GM21526 (cell line): ENCODE results near the gene ABHD16A.

ENCODE experiments used
- ATAC-seq: cut with Tn5 transposase; IDR thresholded peaks from one replicate; pipeline ENCODE4 v1.9.1; 2021; ENCODE audit warnings: moderate library complexity; ENCODE audit not compliant: unreplicated experiment, low FRiP score

The ABHD16A gene

DNA sequence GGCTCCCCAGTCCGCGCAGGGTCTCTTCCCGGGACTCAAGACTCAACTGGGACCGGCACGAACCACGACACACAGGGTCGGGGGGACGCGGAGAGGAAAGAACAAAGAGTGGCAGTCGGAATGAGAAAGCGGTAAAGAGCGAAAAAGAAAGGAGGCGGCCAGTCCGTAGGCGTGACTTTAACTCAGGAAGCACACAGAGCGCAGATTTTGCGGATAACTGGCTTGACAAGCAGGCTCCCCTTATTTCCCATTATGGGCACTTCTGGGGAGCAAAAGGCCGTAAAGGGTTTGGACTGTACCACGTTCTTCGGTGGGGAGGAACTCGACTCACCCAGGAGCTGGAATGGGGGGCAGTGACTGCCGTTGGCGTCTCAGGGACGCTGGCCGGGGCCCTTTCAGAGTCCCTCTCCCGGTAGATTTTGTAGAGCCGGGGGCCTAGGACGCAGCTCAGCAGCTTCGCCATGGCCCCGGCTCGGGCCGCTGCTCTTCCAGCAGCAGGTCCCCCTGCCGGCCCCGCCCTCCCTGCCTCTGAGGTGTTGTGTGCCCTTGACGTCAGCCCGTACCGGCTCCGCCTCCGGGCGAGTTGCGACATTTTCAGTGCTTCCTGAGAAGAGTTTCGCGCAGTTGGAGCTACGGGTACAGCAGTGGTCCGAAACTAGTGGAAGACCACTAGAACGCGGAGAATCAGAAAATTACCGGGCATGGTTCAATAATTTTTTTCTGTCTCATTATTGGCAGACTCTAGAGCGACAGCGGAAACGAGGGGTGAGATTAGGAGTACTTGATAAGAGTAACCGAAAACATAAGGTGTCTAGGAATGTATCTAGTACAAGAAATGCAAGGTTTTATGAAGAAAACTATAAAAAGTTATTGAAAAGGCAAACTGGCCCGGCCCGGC, at the start of gene ABHD16A:
Gene ABHD16A, minus strand, starts transcription at position 506 of the 898 bp plus-strand sequence. Its CDS starts 43 bp downstream, at position 463.
- ATAC-seq: peak; percentile 71

DNA sequence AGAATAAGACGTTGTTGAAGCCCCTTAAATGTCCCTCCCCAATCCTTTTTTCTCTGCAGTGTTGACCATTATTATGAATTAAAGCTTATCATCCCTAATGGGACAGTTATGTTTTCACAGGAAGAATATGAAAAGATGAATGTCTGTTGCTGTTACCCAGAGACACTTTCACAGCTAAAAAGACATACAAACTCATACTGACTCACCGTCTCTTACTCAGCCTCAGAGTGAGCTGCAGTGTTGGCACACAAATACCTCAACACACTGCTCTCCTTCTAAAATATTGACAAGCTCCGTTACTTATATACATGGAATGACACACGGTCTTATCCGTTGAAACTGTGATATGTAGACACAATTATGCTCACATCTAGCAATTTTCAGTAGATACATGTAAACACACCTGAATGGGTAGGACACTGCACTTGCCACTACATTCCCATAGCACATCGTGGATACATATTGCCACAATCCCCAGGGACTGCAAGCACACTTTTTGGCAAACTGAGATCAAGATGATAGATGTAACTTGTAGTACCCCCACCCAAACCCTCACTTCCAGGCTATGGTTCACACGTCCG, 49.7 kb upstream of the ABHD16A start:
- no peak for ATAC-seq

DNA sequence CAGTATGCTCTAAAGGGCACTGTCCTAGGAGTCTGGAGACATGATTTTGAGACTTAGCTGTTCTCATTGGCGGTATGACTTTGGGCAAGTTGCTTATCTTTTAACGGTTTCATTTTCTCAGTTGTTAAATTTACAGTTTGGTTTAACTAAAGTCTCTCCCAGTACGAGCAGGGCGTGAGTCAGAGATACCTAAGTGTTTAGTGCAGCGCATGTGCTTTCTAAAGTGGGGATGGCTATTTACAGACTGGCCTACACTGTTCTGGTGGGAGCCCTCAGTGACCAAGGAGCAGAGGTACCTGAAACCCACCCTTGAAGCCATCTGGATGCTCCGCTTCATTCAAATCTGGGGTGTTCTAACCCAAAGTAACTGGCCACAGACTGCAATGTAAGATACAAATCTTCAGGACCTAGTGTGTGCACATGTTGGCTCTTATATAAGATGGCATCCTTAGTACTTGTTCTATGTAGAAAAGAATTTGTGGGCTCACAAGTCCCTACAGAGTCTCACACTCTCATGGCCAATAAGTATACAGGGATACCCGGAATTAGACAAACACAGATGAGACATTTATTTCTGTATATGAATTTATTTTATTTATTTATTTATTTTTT, 47.4 kb upstream of the ABHD16A start:
- no peak for ATAC-seq

DNA sequence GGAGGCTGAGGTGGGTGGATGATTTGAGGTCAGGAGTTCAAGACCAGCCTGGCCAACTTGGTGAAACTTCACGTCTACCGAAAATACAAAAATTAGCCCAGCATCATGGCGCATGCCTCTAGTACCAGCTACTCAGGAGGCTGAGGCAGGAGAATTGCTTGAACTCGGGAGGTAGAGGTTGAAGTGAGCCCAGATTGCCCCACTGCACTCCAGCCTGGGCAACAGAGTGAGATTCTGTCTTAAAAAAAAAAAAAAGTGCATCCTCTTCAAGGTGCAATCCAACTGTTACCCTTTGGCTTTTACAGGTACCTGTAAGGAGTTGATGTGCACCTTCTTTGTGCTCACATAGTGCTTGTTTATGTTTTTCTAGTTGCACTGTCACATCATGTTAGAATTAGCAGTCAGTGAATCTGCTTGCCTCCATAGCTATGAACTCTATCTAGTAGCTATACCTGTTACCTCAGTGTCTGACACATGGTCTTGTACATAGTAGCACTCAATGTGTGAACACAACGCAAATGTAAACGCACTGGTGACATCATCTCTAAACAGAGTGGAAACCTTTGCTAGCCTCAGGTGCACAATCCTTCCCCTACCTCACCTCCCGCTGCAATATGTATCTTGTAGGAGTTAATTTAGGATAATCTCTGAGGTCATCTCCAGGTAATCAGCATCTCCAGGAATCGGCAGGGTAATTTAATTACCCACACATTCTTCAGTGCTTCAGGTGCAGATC, 46.3 kb upstream of the ABHD16A start:
- ATAC-seq: no peak

DNA sequence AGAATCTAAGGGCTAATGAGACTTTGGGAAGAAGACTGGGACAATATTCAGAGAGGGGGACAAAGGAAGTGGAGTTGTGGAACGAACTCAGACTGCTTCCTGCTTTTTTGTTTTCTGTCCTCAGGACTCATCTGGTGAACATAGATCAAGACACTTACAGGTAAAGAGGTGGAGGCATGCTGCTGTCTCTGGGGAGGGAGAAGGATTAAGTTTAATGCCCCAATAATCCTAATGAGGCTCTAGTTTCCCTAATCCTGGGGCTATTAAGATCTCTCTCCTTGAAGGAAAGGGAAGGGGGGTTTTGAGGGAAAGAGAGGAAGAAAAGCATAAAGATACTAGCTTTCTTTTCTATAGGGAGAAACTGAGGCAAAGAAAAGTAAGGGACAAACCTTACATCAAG, 41.3 kb upstream of the ABHD16A start:
- no peak for ATAC-seq

DNA sequence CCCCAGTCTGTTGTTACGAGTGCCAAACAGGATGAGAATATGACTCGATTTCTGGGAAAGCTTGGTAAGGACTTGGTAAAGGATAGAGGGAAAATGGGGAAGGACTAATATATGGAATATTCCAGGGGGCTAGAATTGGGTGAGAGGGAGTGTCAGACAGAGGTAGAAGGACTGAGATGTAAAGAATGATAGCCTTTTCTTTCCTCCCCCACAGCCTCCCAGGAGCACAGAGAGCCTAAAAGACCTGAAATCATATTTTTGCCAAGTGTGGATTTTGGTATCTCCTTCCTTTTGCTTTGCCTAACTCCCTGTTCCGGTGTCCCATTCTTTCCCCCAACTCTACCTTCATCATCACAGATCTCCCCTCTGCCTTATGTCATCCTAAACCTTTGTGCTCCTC, 39.8 kb upstream of the ABHD16A start:
- ATAC-seq: no peak

DNA sequence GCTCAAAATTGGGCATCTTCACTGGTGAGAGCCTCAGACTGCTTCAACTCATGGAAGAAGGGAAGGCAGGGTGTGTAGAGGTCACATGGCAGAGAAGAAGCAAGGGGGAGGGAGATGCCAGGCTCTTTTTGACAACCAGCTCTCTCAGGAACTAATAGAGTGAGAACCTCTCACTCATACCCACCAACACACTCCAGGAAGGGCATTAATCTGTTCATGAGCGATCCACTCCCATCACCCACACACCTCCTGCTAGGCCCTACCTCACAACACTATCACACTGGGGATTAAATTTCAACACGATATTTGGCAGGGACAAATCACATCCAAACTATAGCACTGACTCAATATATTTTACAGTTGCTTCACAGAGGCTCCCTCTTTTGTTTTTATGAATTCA, 38.7 kb upstream of the ABHD16A start:
- ATAC-seq: no peak

DNA sequence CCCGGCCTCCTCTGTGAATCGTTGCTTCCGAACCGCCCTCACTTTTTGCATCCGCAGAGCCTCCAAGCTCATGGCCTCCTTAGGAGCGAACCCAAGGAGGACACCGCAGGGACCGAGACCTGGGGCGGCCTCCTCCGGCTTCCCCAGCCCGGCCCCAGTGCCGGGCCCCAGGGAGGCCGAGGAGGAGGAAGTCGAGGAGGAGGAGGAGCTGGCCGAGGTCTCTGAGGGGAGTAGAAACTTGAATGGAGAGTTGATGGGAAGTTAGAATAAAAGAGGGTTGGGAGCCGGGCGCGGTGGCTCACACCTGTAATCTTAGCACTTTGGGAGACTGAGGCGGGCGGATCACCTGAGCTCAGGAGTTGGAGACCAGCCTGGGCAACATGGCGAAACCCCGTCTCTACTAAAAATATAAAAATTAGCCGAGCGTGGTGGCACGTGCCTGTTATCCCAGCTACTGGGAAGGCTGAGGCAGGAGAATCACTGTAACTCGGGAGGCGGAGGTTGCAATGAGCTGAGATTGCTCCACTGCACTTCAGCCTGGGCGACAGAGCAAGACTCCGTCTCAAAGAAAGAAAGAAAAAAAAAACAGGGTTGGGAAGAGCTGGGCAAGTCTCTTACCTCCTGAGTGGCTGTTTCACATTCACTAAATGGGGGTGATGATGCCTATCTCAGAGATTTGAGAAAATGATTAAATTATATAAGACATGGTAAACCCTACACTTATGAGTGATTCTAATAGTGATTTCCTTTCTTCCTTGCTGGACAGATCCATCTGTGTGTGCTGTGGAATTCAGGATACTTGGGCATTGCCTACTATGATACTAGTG, 37.5 kb upstream of the ABHD16A start:
- ATAC-seq: no peak

DNA sequence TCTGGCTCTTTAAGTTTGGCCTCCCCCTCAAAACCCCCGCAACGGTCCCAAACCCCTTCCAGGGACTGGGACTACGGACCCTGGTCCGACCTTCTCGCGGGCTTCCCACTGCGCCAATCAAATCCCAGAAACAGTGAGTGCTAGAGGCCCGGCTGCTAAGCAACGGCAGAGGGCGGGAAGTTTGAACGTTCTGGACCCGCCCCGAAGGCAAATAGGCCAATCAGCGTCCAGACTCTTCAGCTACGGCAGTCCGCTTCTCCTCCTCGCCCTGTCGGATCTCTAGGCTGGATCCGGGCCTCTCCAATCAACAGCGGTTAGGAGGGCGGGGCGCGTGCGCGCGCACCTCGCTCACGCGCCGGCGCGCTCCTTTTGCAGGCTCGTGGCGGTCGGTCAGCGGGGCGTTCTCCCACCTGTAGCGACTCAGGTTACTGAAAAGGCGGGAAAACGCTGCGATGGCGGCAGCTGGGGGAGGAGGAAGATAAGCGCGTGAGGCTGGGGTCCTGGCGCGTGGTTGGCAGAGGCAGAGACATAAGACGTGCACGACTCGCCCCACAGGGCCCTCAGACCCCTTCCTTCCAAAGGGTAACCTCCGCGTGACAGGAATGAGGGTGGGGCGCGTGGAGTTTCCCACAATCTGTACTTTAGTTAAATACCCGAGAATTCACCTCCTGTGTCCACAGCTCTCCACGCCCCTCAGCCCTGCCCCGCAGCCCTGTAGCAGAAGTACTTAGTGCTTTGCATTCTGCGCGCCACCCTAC, 36.7 kb upstream of the ABHD16A start, which contains the start of gene MSH5:
Gene MSH5, plus strand, starts transcription at position 367 of the 758 bp plus-strand sequence. CDS start 462 bp downstream, outside the sequence.
- ATAC-seq: peak; percentile 70

DNA sequence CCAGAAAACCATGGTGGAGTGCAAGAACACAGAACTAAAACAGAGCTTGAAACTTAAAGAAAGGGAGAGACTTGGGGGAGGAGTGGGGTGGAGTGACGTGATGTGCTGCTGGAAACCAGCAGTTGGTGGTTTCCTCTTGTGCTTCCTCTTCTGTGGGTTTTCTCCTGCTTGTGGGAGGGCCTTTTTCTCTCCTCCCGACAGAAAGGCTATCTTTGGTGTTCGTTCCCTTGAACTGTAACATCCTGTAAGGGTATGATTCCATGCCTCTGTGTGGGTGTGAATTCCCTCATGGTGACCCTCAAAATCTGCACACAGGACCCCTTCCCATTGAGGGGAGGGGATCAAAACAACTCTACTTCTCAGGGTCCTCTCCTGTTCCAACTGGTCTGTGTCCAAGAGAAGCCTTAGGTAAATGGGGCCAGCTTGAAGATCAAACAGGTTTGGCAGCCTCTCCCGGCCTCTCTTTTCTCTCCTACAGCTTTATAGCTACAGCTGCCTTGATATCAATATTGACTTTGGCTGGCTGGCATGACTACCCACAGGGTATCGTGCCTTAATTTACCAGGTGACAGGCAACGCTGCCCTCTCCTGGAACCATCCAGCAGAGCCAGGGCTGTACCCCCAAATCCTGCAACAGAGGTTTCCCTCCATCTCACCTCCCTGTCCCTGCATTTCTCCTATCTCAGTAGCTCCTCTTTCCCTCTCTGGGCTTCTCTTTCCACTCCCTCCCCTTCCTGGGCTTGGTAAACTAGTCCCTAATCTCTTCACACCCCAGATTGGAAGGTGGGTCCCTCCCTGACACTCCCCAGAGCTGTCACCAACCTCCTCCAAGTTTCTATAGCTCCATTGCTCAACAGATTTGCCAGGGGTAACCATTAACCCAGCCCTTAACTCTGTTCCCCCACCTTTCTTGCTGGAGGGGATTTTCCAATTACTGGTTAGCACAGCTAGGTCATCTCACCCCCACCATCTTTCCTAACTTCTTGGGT, 35.2 kb upstream of the ABHD16A start:
- ATAC-seq: no peak

DNA sequence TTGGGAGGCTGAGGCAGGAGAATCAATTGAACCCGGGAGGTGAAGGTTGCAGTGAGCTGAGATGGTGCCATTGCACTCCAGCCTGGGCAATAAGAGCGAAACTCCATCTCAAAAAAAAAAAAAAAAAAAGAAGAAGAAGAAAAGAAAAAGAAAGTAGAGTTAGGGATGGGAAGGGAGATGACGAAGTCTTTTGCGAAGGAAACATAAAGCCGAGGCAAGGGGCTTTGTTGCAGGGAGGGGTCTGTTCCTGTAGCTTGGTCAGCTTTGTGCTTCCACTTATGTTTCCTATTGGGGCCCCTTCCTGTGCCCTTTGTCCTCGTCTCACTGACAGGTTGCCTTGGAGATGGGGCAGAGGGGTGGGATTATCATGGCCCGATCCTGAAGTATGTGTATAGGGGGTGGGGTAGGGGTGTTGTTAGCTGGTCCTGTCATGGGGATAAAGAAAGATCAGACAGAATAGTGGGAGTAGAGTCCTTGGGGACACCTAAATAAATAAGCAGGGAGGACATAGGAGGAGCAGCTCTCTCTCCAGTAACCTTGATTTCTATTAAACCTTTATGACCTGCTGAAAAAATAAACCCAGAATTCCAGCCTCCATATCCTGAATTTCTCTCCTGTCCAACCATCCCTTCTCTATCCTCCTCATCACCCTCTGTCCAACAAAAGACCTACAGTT, 34.3 kb upstream of the ABHD16A start:
- no peak for ATAC-seq

DNA sequence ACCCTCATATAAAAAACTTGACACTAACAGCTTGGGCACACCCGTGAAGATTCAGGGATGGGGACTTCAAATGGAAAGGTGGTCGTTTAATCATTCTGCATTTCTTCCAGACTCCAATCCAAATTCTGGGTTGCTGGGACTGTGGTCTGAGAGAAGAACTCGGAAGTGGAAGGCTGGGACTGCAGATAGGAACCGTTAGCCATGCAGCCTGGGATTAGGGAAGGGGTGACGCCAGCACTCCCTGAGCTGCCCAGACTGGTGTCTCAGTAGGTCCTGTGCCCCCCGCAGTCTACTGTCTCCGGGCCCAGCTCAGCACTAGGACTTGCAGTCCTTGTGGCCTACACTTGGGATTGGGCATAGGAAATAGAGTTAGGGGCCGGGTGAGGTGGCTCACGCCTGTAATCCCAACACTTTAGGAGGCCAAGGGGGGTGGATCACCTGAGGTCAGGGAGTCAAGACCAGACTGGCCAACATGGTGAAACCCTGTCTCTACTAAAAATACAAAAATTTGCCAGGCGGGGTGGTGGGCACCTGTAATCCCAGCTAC, 33.7 kb upstream of the ABHD16A start:
- ATAC-seq: no peak

DNA sequence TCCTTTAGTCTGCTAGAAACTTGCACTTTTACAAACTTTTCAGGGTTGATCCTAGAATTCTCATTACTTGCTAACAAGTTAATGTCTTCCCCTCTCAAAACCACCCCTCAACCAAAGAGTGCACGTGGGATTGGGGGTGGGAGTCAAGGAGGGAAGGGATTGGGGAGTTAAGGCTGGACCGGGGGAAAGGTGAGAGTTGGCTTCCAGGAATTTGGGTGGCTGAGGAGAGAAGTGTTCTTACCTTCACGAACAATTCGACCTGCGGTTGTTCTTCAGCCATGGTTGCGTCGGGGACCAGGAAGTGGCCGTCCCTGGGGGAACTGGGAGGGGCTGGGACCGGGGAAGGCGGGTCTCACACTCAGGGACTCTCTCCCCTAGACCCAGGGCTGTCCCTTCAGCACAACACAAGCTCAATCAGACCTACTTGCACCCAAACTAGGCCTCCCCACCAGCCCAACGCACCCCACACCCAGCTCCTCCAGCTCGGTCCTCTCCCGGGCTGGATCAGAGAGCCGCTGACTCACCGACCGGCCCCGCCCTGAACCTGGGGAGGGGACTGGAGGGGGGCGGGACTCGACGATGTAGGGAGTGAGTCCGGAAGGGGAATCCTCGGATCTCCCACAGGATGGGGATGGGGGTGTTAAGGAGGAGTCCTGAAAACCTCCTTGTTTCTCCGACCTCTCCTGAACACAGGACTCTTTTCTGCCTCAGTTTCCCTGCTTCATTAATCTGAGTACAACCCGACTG, 33.1 kb upstream of the ABHD16A start, which contains the start of gene CLIC1:
Gene CLIC1, minus strand, starts transcription at position 510 of the 747 bp plus-strand sequence. Its CDS starts 230 bp downstream, at position 280.
- ATAC-seq: no peak

DNA sequence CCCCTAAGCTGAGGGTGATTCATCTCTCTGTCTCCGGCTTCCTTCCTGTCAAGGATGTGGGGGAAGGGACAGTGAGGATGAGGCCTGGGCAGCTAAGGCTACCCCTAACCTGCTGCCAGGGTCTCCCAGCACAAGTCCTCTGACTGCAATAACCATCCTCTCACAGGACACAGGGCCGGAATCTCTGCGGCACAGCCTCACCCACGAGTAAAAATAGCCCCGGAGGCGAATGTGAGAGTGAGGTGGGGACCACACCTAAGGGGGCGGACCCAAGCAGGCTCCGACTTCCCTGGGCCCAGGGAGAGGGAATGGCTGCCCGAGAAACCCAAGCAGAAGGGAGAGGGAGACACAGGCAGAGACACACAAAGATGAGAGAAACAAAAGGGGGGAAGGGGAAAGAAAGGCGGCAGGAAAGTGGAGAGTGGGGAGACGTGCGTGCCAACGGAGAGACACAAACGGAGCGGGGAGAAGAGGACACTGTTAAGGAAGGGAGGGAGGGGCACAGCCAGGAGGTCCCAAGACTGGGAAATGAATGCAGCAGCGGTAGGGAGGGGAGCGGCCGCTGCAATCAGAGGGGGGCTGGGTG, 31.8 kb upstream of the ABHD16A start:
- no peak for ATAC-seq

DNA sequence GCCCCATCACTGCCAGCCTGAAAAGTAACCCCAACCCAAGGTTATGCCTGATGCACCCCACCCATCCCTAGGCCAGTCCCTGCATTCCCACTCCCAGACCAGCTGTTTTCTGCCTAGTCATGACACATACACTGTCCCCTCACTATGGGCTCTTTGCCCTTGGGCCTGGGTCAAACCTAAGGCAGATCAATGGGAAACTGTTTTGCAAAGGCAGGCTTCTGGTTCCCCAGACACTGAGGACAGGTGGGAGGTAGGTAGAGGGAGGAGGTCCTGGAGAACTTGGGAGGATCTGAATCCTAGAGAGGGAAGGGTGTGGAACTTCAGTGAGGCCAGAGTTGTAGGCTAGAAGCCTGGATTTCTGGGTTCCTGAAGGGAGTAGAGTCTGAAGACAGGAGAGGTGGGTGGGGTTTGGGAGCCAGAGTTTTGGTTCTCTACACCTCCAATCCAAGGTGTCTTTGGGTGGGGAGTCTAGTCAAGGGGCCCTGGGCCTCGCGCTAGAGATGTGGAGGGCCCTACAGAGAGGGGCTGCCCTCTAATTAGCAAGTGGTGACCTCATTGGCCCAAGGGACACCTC, 31.2 kb upstream of the ABHD16A start:
- no peak for ATAC-seq

DNA sequence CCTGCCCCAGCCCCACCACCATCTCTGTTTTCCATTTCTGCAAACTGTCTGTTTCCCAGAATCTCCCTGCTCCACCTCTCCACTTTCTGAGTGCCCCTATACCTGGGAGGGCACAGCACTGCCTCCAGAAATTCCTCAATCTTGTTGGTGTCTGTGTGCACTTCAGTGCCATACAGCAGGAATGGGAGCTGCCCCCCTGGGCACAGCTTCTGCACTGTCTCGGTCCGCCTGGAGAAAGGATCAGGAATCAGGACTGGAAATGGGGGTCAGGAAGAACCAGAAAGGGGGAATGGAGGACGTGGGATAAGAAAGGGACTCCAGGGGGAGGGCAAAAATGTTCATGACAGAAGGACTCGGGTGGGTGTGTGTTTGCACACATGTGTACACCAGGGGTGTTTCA, 30.6 kb upstream of the ABHD16A start:
- no peak for ATAC-seq
